SH-SY5Y (cell line): ENCODE data around the gene PLEKHD1.

Experiments used
- GATA2 ChIP-seq: IDR thresholded peaks from 2 replicates; pipeline ENCODE4 v1.6.1; 2011; ENCODE audit warnings: mild to moderate bottlenecking, low read depth, low read length
- GATA3 ChIP-seq: IDR thresholded peaks from 2 replicates; pipeline ENCODE4 v1.6.1; 2011; ENCODE audit warnings: low read depth, mild to moderate bottlenecking, low read length, moderate library complexity

DNA sequence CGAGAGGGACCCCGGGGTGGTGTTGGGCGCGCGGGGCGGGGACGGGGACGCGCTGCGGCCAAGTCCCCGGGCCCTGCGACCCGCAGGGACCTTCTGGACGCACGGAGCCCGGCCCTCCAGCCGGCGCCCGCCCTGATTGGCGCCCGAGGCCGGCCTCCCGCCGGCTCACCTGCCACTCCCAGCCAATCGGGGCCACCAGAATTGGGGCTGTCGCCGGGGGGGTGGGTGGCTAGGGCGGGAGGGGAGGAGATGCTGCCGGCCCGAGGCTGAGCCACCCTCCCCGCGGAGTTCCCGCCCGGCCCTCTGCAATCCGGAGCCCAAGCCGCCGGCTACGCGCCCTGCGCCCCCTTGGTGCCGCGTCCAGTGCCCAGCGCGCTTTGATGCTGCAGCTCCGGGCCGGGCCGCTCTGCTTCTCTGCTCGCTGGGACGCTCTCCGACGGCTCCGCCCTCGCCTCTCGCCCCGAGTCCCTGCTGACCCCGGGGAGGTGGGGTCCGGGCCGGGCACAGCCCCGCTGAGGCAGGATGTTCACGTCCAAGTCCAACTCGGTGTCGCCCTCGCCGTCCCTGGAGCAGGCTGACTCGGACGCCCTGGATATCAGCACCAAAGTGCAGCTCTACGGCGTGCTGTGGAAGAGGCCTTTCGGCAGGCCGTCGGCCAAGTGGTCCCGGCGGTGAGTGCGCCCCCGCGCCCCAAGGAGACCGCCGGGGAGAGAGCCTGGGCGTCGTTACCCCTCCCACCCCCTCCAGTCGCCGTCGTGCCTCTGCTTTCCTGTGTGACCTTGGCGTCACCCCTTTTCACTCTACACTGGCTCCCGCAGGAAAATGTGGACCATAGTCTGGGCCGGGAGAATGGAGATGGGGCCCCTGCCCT lies at the start of gene PLEKHD1:
- TF ChIP-seq GATA2, result no peak
- no peak for TF ChIP-seq GATA3
